HEK293T (cell line): ENCODE data around the gene CGB3.

Experiments
- CTCF ChIA-PET: fragments of 350-600 bp; formaldehyde crosslinking; extraction: SDS; loops from one replicate; lab custom pipeline; 2021; ENCODE audit warnings: antibody characterized with exemption, inconsistent platforms; lab: Yijun Ruan, JAX
- POLR2A ChIA-PET: fragments of 350-600 bp; formaldehyde crosslinking; extraction: SDS; loops from one replicate; lab custom pipeline; 2020; ENCODE audit warnings: antibody characterized with exemption, inconsistent platforms; lab: Yijun Ruan, JAX
- DNase-seq: peaks from one replicate; pipeline ENCODE4 v3.0.0; 2012; ENCODE audit warnings: mixed read lengths; ENCODE audit errors: extremely low spot score
- ARNT ChIP-seq: fragments of 450-650 bp; IDR thresholded peaks from 2 replicates; pipeline ENCODE4 v1.6.1; 2017; ENCODE audit warnings: mild to moderate bottlenecking
- BHLHE40 ChIP-seq: fragments of 450-650 bp; IDR thresholded peaks from 2 replicates; pipeline ENCODE4 v1.6.1; 2016; ENCODE audit warnings: mild to moderate bottlenecking, moderate library complexity, borderline replicate concordance
- CTBP1 ChIP-seq: fragments of 450-650 bp; IDR thresholded peaks from 2 replicates; pipeline ENCODE4 v1.6.1; 2016; ENCODE audit warnings: borderline replicate concordance
- ELF4 ChIP-seq: fragments of 450-650 bp; IDR thresholded peaks from 2 replicates; pipeline ENCODE4 v1.6.1; 2017; ENCODE audit warnings: antibody characterized with exemption
- FOXA1 ChIP-seq: fragments of 450-650 bp; IDR thresholded peaks from 2 replicates; pipeline ENCODE4 v1.6.1; 2016; ENCODE audit warnings: mild to moderate bottlenecking
- FOXK2 ChIP-seq: fragments of 450-650 bp; IDR thresholded peaks from 2 replicates; pipeline ENCODE4 v1.6.1; 2016; ENCODE audit warnings: mild to moderate bottlenecking
- FOXM1 ChIP-seq: fragments of 450-650 bp; IDR thresholded peaks from 2 replicates; pipeline ENCODE4 v1.6.1; 2017; ENCODE audit warnings: mild to moderate bottlenecking, borderline replicate concordance
- HDGF ChIP-seq: fragments of 450-650 bp; IDR thresholded peaks from 2 replicates; pipeline ENCODE4 v1.6.1; 2017; ENCODE audit warnings: antibody characterized with exemption, borderline replicate concordance
- L3MBTL2 ChIP-seq: fragments of 450-650 bp; conservative IDR thresholded peaks from 2 replicates; pipeline ENCODE4 v1.6.1; 2016; ENCODE audit warnings: mild to moderate bottlenecking
- LEF1 ChIP-seq: fragments of 450-650 bp; IDR thresholded peaks from 2 replicates; pipeline ENCODE4 v1.6.1; 2017; ENCODE audit warnings: mild to moderate bottlenecking, borderline replicate concordance
- NFRKB ChIP-seq: fragments of 450-650 bp; IDR thresholded peaks from 2 replicates; pipeline ENCODE4 v1.6.1; 2016; ENCODE audit warnings: mild to moderate bottlenecking, moderate library complexity
- PKNOX1 ChIP-seq: fragments of 450-650 bp; IDR thresholded peaks from 2 replicates; pipeline ENCODE4 v1.6.1; 2016
- SP1 ChIP-seq: fragments of 450-650 bp; IDR thresholded peaks from 2 replicates; pipeline ENCODE4 v1.6.1; 2017
- SUZ12 ChIP-seq: fragments of 450-650 bp; IDR thresholded peaks from 2 replicates; pipeline ENCODE4 v1.6.1; 2016; ENCODE audit warnings: mild to moderate bottlenecking
- TARDBP ChIP-seq: fragments of 450-650 bp; IDR thresholded peaks from 2 replicates; pipeline ENCODE4 v1.6.1; 2016
- ZNF384 ChIP-seq: fragments of 450-650 bp; IDR thresholded peaks from 2 replicates; pipeline ENCODE4 v1.6.1; 2016

CGB3 gene

GRCh38 chr19:49016067-49016839 lies 7.9 kb downstream of the CGB3 start:
- DNase-seq, result no peak
- ChIA-PET POLR2A (no interaction called here), CTCF (interaction anchor here (0.6 kb wide), 1 partner anchor 57 kb away, joined by 3 read pairs; the partner anchor contains the start of gene KCNA7)
- no peak for TF ChIP-seq L3MBTL2
- TF ChIP-seq BHLHE40, result no peak

- no peak for TF ChIP-seq ELF4
- DNase-seq, result no peak
- ChIA-PET POLR2A (no interaction called here), CTCF (no interaction called here)
Observed at GRCh38 chr19:49014870-49015255, 9.3 kb downstream of the CGB3 start.

GRCh38 chr19:49014123-49014869 lies 9.8 kb downstream of the CGB3 start:
- ChIA-PET CTCF (interaction anchor here (1.5 kb wide), 1 partner anchor 14 kb away, joined by 7 read pairs; no protein-coding TSS in a partner anchor), POLR2A (no interaction called here)
- no peak for DNase-seq
- TF ChIP-seq NFRKB (no peak), FOXK2 (no peak), ZNF384 (no peak), CTBP1 (no peak), ELF4 (no peak), ARNT (no peak), SUZ12 (no peak), FOXM1 (no peak), L3MBTL2 (no peak), LEF1 (no peak), BHLHE40 (no peak), SP1 (no peak), TARDBP (no peak), FOXA1 (no peak)

DNA sequence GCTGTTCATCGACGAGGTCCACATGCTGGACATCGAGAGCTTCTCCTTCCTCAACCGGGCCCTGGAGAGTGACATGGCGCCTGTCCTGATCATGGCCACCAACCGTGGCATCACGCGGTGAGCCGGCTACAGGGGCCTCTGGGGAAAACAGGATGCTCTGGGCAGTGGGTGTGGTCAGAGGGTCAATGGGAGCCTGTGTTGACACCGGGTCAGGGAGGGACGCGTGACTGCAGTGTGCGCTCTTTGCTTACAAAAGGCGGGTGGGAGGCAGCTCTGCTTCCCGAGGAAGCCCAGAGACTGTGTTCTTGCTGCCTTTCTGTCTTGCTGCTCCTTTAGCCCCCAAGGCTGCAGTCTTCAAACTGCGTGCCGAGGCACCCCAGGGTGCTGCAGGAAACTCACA lies 12.9 kb downstream of the CGB3 start:
- TF ChIP-seq CTBP1 (no peak), SP1 (no peak), FOXA1 (no peak), L3MBTL2 (no peak), NFRKB (no peak), ELF4 (no peak), BHLHE40 (no peak), HDGF (no peak), ZNF384 (no peak)
- ChIA-PET POLR2A (no interaction called here), CTCF (no interaction called here)
- no peak for DNase-seq

- DNase-seq, result no peak
- CTCF ChIA-PET, result interaction anchor here (3.6 kb wide), 1 partner anchor 11 kb away, joined by 16 read pairs; no protein-coding TSS in a partner anchor
- no peak for TF ChIP-seq FOXK2
- TF ChIP-seq ARNT, result no peak
- TF ChIP-seq HDGF, result no peak
- TF ChIP-seq SP1, result no peak
- TF ChIP-seq FOXM1, result no peak
- TF ChIP-seq L3MBTL2, result no peak
- no peak for TF ChIP-seq BHLHE40
- POLR2A ChIA-PET, result no interaction called here
Observed at GRCh38 chr19:49010453-49010852, 13.7 kb downstream of the CGB3 start.

GRCh38 chr19:49009828-49010227 lies 14.3 kb downstream of the CGB3 start:
- no peak for DNase-seq
- ChIA-PET CTCF (interaction anchor here (3.6 kb wide), 1 partner anchor 10 kb away, joined by 16 read pairs; no protein-coding TSS in a partner anchor), POLR2A (no interaction called here)
- TF ChIP-seq TARDBP (no peak), SUZ12 (no peak), ARNT (no peak), CTBP1 (no peak), LEF1 (no peak), ZNF384 (no peak), L3MBTL2 (no peak), FOXM1 (no peak), ELF4 (no peak), SP1 (no peak), FOXA1 (no peak), HDGF (no peak), FOXK2 (no peak), PKNOX1 (no peak), NFRKB (no peak)

GRCh38 chr19:49006905-49007304 lies 17.2 kb downstream of the CGB3 start:
- POLR2A ChIA-PET, result interaction anchor here (1.2 kb wide), 1 partner anchor 13 kb away, joined by 3 read pairs; the partner anchor contains the start of gene RUVBL2

More at GRCh38 chr19:49006905-49007304, 17.2 kb downstream of the CGB3 start:
- no peak for DNase-seq
- no peak for TF ChIP-seq NFRKB
- TF ChIP-seq SP1, result no peak
- CTCF ChIA-PET, result no interaction called here
